Kidney glomerular epithelial cell (primary cell): ENCODE data around the gene GOLGA6C.
"Not testable (repeated sequence)": the region's sequence is repeated elsewhere in the genome, so short reads cannot be mapped to it uniquely, and the experiment has no call there.

Experiments
- DNase-seq: peaks from one replicate; lab custom pipeline; 2025; lab: John Stamatoyannopoulos, UW

Gene GOLGA6C

DNA sequence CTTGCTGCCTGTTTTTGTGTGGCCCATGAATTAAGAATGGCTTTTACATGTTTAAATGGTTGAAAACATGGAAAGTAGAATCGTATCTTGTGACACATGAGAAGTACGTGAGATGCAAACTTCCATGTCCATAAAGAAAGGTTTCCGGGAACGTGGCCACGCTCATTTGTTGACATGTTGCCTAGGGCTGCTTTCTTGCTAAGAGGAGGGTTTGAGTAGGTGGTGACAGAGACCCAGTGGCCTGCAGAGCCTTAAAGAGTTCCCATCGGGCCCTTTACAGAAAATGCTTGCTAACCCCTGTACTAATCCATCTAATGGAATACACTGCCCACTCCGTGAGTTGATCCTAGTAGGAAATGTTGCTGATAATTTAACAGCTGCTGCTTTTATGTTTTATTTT, 31.0 kb upstream of the GOLGA6C start:
- DNase-seq: not testable (repeated sequence)

DNA sequence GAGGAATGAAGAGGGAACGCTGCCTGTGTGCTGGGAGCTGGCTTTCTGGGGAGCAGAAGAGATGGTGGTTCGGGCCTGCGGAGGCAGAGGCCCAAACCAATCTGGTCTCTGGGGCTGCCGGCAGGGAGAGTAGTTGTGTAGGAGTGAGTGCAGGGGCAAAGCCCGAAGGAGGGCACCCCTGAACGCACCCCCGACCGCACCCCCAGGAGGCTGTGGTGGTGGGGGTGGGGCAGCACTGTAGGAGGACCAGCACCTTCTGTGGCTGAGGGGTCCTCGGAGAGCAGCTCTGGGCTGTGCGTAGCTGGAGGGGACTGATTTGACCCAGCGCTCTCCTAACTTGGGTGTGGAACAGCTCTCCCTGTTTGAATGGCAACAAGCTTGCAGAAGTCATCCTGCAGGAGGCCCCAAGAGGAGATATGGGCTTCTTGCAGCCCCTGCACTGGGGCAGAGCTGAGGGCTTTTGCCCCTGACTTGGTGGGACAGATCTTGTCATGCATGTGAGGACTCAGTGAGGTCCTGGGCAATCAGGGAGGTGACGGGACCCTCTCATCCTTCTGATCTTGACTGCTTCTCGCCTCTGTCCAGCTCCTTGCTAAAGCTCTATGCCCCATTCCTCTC, 30.4 kb upstream of the GOLGA6C start:
- DNase-seq: no peak

DNA sequence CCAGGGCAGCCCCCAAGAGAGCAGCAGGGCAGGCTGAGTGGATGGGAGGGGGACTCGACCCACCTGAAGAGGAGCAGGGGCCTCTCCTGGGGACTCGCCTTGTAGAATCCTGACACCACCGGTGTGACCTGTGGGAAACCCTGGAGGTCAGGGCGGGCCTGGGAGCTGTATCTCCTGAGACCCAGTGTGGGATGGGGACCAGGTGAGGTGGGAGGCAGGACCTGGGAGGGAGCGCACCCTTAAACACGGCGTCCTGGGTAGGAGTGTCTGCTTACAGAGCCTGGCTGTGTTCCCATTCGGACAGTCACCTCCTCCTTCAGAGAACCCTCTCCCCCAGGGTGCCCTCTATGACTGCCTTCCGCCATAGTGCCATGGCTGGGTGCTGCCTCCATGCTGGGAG, 29.3 kb upstream of the GOLGA6C start:
- DNase-seq: no peak

DNA sequence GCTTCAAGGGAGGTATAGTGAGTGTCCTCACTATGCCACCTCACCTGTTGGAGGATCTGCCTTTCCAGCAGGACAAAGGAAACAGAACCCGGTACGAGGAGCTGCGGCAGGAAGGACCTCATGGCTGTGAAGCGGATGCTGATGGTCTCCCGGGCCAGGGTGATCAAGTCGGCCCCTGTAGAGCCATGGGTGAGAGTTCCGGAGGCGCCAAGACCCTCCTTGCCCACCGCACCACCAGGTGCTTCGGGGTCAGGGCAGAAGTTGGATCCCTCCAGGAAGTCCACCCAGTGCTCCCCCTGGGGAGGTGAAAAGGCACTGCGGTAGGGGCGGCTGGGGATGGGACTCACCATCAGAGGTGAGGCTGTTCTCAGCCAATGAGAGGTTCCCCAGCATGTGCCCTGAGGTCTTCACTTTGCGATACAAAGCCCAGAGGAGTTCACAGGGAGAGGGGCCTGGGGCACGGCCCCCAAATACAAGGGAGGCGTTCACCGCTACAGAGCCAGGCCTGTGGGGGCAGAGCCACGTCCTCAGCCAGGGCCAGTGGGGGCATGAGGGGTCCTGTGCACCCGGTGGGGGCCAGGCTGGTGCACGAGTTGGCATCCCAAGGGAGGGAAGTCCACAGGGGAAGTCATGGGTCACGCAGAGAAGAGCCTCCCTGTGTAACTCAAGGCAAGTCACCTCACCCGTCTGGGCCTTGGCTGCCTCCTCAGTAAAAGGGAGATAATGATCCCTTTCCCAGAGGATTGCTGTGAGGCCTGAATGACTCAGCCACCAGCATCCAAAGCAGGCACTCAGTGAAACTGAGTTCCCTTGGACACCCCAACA, 28.7 kb upstream of the GOLGA6C start:
- DNase-seq: no peak

DNA sequence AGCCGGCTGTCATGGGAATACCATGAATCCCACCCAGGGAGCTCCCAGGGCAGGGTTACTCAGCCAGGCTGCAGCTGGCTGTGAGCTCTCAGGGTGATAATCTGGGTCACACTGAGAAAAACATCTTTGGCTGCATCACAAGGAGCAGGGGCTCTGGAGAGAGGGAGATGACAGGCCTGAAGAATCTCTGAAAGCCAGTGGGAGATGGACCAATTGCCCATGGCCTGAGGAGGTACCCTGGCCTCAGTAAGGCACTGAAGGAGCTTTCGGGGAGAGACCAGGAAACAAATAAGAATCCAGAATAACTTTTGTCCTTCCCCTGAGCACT, 28.2 kb upstream of the GOLGA6C start:
- DNase-seq: no peak

DNA sequence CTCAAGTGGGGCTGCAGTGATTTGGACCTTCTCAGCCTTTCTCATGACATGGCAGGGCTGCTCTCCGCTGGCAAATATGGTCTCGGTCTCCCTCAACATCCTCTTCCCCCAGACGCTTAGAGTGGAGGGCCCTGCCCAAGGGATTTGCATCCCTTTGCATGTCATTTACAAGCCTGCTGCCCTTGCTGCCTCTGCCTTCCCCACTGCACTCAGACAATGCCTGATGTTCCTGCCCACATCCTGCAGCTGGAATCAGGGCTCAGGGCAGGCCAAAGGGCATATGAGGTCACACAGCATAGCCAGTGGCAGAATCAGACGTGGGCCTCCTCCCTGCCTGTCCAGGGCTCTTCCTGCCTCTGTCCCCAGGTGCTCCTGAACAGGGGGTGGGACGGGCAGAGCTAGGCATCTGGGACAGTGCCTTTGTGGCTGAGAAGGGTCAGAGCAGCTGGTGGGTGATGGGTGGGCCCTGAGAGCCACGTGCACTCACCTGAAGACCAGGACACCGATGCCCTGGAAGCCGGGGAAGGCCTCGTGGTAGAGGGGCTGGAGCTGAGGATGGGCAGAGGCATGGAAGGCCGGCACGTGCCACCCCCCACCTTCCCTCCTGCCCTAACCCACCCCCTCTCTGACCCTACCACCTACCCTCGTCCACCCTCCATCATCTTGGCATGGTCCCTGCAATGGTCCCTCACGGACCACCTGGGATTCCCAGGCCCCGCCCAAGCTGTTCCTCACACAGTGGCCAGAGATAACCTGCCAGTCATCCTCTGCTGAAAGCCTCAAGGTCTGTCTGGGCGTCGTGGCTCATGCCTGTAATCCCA, 27.4 kb upstream of the GOLGA6C start:
- no peak for DNase-seq

DNA sequence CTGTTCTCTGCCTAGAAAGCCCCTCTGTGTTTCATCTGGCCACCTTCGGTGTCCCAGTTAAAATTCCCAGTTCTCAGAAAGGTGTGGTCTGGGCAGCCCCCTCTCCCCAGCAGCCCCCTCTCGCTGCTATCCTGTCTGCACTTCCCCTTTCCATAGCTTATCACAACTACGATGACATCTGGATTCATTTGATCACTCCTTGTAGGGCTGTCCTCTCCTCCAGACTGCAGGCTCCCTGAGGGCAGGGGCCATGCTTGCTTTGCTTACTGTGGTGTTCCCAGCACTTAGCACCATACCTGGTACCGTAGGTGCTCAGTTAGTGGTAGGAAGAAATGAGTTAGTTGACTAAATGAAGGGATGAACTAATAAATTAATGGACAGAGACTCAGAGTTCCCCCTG, 26.3 kb upstream of the GOLGA6C start:
- DNase-seq: no peak

DNA sequence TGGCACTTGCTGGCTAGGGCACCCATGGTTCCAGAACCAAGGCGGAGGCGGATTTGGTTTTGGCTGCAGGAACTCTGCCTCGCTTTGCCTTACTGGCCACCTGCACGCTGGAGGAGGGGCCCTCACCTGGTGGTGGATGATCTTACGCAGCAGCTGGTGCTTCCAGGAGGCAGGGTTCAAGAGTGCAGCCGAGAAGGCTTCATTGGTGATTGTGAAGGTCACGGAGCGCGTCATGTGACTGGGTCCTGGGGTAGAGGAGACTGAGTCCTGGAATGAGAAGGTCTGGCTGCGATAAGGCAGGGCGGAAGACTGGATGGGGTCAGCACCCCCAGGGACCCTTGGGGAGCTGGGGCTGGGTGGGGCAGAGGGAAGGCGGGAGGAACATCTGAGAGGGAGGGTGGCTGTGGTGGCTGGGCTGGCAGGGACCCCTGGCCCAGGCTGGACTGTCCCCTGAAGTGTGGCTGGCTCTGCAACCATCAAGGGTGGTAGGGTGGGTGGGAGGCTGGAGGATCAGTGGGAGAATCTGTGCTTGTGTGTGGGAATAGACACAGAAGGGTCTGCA, 25.8 kb upstream of the GOLGA6C start:
- DNase-seq: no peak

DNA sequence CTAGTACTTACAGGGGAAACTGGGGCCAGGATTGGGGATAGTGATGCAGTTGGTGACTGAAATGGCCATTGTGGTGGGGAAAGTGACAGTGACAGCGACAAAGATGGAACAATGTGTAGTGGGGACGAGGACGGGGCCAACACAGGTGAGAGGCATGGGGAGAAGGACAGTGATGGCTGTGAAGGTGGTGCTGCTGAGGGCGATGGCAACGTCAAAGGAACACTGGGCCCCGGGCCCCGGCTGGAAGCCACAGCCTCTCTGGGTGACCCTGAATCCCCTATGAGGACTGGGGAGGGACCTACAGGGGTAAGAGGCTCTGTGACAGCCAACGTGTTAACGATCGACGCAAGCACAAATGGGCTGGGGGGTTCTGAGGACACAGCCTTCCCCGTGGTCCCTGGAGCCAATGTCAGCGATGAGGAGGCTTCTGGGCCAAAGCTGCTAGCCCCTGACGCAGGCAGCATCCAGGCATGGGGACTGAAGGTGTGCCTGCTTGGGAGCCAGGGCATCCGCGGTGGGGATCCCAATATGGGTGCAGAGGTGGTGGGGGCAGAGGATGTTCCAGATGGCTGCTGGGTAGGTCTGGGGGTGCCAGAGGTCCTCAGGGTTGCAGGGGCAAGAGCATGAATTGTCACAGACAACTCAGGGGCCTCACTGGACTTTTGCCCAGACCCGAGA, 25.2 kb upstream of the GOLGA6C start:
- no peak for DNase-seq

DNA sequence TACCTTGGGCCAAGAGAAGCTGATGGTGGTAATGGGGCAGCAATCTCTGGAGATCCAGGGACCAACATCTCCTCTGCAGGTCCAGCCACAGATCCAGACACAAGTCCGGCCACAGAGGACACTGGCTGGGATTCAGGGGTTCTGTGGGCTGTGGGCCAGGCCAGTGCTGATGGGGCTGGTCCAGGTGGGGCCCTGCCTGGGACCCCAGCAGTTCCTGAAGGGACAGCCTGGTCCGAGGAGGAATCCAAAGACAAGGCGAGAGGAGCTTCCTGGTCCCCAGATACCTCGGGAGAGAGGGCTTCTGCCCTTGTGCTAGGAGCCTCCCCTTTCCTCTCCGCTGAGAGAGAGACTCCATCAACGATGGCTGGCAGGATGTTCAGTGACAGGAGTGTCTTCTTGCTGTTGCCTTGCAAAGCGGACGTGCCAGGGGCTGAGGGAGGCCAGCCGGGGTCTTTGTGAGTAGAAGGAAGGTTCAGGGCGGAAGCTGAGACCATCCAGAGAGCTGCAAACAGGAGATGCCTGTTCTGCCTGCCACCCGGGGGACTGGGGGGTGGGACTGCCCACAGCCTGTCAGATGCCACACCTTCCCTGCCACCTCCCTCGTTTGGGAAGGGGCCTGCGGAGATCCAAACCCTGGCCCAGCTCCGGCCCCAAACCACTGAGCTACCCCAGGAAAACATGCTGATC, 24.5 kb upstream of the GOLGA6C start:
- DNase-seq: no peak

DNA sequence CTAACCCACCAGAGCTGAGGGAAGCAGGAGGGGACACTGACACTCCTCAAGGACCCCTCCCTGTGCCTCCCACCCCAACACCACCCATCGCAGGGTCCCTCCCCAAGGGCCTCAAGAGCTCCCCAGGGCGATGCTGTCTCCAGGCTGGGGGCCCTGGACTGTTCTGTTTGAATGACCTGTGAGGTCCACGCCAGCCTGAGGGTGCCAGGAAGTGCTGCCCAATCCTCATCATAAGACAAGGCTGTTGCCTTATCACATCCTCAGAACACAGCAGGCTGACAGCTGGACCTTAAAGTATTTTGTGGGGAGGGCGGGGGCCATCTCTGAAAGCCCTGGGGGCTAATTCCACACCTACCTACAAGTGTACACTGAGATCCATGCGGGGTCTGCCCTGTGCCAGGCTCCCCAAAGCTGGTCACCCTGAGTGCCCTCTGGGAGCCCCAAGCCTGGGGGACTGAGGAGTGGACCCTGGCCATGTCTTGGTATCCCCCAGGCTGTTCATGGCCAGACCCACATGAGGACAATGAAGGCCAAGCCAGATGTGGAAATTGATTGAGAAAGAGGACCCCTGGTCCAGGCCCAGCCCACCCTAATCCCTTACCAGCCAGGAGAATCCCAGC, 23.8 kb upstream of the GOLGA6C start:
- DNase-seq: no peak

DNA sequence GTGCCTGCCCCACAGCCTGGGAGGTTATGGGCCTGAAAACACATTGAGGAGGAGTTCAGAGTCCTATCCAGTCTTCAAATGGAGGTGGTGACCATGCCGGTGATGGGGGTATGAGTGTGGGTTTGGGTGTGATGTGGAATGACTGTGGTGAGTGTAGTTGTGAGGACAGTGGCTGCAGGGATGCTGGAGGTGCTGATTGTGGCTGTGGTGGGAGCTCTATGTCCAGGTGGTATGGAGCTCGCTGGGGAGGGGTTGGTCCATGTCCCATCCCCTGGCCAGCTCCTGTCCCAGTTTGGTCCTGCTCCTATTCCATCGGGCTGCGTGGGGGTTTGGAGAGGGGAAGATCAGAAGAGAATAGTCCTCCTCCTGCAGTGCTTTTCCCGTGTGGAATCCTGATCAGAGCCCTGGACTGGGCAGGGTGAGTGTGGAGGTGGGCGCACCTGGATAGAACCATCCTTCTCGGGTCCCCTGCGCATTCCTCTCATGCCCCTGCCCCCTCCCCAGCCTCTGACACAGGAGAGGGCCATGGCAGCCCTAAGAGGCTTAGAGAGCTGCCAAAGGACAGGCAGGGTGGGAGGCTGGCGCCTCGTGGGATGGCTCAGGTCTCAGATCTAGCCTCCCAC, 23.0 kb upstream of the GOLGA6C start:
- DNase-seq: no peak

DNA sequence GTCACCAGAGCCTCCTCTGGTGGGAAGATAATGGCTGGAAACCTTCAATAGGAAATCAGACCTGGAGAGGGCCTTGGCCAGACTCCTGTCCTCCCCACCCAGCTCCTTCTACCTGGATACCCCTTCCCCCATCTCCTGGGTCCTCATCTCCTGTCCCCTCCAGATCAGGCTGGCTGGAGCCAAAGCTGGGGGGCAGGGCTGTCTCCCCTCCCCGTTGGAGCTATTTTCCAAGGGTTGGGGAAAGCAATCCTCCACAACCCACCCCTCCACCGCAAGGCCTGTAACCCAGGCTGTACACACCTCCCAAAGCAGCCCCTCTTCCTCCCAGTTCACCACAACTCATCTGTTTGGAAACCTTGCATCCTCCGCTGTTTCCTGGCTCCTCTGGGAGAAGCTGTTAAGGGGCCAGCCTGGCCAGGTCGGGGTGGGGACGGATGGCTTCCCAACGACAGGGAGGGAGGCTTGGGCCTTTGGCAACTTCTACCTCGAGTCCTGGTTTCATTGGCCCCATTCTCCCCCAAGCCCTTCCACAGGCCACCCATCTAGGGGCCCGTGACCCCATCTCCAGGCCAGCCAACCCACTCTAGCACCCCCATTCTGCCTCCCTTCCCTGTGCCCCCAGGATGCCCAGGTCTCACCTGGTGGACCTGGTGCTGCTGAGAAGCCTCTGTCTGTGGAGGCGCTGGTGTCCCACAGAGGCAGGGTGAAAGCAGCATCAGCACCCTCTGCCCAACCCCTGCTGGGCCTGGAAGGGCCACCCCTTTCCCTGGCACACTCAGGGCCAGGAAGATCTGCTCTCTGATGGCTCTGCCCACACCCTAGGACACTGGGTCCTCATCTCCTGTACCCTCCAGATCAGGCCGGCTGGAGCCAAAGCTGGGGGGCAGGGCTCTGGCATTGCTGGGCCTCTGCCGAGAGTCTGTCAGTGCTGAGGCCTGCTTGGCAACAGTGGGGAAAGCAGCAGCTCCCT, 22.1 kb upstream of the GOLGA6C start:
- DNase-seq: no peak

DNA sequence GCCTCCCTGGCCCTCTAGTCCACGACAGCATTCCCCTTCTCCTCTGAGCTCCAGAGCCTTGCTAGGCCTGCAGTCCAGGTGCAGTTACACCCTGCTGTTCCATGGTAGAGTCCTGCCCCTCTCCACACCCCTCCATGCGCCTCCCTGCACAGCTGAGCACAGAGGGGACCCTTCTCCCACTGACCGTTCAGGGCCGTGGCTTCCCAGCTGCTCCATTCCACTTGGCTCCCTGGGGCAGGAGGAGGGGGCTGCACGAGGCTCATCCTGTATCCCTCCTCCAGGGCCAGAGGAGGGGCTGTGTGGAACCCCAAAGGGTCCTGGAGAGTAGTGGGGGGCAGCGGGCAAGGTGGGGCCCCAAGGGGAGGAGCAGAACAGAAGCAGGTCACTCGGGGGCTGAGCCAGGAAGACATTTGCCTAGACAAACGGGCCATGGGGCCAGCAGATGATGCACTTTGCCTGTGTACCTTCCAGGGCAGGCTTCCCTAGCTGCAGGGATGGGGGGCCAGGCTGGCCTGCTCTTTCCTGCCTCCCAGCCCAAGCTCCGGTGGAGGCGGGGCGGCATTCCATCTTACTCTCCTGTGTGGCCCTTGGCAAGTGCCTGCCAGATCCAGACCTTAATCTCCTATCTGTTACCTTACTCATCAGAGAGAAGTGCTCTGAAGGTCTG, 20.7 kb upstream of the GOLGA6C start:
- no peak for DNase-seq

DNA sequence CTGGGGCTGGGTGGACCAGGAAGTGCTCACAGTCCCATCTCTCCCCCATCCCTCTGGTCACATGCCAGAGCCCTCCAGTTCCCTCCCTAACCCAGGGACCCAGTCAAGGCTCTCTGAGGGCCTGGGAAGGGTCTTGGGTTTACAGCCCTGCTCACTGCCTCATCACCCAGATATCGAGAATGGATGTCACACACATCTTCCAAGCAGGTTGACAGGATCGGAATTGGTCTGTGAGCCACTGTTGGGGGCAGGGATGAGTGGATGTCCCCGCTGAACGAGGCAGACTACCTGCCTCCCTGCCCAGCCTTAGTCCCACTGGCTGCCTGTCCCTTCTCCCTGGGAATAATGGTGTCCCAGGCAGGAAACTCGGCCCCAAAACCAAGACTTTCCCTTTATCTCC, 20.0 kb upstream of the GOLGA6C start:
- DNase-seq: no peak

DNA sequence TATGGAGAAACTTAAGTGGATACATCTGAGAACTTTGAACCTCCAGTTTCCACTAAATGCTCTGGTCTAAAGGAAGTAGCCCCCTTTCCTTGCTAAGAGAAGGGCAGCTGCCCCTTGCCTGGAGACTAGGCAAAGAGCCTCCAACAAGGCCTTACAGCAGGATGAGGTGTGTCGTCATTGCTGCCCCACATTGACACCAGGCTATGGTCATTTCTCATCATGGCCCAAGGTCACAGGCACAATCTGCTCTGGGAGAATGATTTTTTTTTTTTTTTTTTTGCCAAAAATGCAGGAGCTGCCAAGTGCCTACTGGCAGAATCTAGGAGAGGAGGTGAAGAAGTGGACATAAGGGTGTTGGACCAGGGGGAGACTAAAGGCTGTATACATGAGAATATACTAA, 12.4 kb upstream of the GOLGA6C start:
- DNase-seq: not testable (repeated sequence)

DNA sequence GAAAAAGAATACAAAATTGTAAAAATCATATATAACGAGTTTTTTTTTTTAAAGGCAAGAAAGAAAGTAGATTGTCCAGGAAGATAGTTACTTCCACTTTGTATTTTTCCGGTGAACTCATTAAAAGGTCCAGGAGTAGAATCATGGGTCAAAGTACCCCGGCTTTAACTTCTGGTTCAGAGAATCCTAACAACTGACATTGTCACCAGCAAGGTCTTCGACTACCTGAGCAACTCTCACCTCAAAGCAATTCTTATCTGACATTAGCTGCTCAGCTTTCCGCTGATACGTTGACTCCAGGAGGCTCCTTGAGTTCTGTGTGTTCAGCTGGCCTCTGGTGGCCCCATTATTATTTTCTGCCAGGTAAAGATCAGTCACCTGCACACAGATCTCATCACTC, 9.1 kb upstream of the GOLGA6C start:
- DNase-seq: not testable (repeated sequence)

DNA sequence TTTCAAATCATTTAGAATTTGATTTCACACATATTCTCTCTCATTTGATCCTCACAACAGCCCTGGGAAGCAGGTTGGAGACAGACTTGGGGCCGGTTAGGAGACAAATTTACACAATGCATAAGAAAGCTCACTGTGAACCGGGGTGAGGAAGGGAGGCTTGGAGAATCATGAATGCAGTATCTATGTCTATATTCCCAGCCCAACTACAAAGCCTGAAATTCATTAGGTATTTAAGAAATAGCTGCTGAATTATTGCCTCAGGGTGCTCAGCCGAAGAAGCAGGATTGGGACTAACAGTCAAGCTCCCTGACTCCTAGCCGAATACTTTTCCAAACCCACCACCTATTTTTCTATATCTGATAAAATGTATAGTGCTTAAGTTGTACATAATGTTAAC, 8.4 kb upstream of the GOLGA6C start:
- DNase-seq: no peak

DNA sequence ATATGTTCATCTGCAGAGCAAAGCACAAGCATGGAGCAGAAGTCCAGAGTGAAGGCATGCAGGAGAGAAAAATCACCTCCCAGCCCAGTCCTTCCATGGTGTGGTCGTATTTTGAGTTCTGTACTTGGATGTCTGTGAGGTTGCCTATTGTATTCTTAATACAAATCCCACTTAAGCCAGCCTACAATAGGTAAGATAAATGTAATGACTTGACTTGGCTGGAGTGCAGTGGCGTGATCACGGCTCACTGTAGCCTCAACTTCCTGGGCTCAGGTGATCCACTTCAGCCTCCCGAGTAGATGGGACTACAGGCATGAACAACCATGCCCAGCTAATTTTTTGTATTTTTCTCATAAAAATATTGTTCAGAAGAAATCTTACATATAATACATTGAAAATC, 6.8 kb upstream of the GOLGA6C start:
- not testable (repeated sequence) for DNase-seq
